GM12874 (cell line): Measurements from ENCODE around the gene HOXB6.

Experiments used
- TF ChIP-seq, protein P1 (sequence below): IDR thresholded peaks from 2 replicates; pipeline ENCODE4 v1.5.1; 2011; ENCODE audit warnings: low read depth, mild to moderate bottlenecking, control low read depth, low read length, moderate library complexity; ENCODE audit not compliant: insufficient read depth

Gene HOXB6

DNA sequence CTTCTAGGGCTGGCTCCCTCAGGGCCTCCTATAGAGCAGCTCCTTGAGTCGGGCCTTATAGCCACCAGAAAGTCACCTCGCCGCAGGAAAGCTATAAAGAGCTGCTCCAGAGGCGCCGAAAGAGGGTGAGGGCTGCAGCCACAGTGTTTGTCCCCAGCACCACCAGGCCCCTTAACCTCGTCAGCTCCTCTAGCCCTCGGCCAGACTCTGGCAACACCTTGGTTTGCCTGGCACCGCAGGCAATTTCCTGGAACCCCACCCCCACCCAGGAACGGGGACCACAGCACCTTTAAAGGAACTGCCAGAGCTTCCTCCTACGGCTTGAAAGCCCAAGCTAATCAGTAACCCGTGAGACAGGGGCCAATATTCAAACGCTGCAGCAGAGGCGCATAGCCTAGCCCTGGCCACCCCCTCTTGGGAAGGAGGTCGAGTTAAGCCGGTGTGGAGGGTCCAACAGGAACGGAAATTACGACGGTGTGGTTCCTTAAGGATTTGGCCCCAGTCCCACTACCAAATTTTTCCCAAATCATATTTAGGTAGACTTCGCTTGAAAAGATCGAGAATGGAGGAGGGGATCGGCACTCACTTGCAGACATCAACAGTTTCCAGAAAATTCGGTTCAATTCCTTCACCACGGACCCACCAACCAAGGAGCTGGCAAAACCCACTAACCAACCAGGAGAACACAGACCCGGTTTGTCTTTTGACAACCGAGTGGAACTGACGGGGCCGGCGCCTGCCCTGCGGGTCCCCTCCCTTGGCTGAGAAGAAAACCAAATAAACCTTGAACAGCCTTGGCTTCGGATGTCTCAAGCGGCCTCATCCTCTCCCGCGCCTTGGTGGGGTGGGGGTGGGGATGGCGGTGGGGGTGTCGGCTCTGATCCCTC, 3.0 kb downstream of the HOXB6 start:
- TF ChIP-seq, protein P1, sequence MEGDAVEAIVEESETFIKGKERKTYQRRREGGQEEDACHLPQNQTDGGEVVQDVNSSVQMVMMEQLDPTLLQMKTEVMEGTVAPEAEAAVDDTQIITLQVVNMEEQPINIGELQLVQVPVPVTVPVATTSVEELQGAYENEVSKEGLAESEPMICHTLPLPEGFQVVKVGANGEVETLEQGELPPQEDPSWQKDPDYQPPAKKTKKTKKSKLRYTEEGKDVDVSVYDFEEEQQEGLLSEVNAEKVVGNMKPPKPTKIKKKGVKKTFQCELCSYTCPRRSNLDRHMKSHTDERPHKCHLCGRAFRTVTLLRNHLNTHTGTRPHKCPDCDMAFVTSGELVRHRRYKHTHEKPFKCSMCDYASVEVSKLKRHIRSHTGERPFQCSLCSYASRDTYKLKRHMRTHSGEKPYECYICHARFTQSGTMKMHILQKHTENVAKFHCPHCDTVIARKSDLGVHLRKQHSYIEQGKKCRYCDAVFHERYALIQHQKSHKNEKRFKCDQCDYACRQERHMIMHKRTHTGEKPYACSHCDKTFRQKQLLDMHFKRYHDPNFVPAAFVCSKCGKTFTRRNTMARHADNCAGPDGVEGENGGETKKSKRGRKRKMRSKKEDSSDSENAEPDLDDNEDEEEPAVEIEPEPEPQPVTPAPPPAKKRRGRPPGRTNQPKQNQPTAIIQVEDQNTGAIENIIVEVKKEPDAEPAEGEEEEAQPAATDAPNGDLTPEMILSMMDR: no peak

DNA sequence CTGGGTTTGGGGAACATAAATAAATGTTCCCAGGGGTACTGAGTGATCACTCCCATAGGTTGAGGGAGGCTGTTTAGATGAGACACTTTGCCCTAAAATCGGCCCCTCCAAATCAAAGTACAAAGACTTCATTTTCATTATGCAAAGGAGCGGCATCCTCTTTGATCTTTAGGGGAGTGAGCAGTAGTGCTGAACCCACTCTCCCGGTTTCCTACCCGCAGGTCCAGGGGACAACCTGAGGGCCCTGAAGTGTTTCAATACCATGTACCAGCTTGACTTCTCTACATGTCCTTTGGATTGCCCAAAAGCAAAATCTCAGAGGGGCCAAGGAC, 3.6 kb downstream of the HOXB6 start:
- TF ChIP-seq, protein P1: no peak

DNA sequence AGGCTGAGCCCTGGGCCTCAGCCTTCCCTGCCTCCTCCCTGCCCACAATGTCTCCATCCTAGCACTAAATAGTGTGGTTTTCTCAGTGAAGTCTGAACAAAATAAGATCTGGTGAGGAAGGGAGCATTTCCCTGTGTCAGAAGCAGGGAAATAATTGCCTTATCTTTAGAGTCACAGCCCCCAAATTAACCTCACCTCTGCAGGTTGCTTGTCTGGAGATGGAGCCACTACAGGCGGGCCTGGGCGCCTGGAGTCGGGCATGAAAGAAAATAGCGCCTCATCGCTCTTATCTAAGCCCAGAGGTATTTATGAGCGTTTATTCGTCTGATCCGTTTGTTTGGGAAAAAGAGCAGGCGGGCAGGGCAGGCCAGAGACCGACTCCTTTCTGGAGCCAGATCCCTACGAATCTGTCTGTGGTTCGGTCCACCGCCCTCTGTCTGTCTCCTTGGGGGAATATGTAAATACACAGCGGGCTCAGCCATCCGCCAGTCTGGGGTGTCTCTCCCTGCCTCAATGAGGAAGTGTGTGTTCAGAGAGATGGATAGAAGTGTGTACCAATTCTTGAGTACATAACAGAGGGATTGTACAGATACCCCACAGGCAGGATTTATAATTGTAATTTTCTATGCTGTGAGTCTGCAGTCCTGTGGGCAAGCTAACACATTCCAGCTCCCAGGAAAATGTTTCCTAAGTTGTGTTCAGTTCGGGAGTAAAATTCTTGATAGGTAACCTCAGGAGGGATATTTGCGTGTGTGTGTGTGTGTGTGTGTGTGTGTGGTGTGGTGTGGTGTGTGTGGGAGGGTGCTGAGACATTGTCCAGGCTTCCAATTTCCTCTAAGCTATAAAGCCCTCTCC, 4.3 kb downstream of the HOXB6 start:
- TF ChIP-seq, protein P1: no peak

DNA sequence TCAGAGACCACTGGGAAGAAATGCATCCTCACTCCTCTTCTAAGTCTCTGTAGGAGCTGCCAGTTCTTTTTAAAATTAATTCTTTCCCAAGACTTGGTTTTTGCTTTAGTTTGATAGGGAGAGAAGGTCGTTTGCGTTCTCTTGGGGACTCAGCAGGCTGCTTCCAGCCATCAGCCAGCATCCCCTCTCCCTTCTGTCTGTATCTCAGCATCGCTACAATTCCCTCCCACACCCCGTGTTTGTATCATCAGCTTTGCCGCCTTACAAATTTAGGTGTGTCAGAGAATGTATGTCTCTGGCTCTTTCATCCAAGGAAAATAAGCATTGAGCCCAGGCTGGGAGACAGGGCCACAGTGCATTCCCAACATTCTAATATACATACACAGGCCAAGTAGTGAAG, 5.4 kb downstream of the HOXB6 start:
- TF ChIP-seq, protein P1: no peak

DNA sequence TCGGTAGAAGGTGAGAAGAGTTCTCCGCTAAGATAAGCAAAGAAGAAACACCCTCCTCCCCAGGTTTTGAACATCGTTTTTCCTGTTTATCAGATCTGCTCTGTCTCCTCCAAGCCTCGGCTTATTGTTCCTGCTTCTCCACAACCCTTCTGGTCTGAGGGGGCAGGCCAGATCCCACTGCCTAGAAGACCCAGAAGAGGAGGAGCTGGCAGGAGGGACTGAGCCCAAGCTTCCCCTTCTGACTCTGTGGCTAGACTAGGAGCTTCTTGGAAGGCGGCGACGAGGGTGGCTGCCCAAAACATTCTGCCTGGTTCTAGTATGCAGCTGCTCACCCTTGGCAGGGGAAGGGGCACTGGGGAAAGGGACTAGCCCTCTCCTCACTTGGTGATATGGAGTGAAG, 6.0 kb downstream of the HOXB6 start:
- TF ChIP-seq, protein P1: no peak

DNA sequence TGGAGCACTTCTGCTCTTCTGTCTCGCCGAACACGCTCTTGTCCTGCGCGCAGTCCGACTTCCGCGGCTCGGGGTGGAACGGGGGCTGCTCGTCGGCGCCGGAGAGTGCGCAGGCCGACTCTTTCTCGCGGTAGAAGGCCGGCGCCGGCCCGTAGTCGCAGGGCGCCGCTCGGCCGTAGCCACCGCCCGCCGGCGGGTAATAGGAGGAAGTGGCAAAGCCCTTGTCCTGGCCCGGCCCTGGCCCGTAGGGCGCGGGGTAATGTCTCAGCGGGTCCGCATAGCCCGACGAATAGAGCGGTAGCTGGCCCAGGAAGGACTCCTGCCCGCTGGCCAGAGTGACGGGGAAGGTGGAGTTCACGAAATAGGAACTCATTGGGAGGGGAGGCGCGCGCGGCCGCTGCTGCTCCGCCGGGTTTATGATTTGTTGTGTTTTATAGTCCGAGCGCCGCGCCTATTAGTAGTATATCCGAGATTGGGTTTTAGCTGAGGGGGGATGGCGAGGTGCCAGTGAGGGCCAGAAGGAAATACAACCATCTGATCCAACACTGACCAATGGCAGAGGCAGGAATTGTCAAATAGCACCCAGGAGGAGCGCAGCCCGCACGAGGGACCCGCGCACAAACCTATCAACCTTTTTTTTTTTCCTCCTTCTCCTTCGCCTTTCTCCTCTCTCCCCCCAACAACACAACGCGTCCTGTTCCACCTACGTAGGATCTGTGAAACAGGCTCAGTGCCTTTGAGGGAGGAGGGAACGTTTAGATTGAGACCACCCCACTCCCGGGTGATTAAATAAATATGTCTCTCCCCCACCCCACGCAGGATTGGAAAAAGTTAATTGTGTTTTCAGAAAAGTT, 6.8 kb downstream of the HOXB6 start:
- TF ChIP-seq, protein P1: no peak

DNA sequence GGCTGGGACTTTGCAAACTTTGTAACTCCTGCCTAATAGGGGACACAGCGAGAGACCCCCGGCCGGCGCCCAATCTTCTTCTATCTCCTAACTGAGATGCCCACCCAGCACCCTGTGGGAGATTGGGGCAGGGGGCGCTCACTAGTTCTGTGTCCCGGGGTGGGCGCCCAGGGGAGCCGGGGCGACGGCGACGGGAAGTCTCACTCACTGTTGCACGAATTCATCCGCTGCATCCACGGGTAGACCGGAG, 7.3 kb downstream of the HOXB6 start:
- TF ChIP-seq, protein P1: no peak
